Stimulated activated naive CD8-positive, alpha-beta T cell treated with anti-CD3 and anti-CD28 coated beads, Interleukin-15, Interleukin-2, amounts not matched to agents 100 U/mL and 50 U/mL, for 24 hours (primary cell): ENCODE results near the gene HBA1.
A peak's percentile ranks its signal among the peaks of the same experiment; 100 is the strongest.
"Not testable (repeated sequence)": the region's sequence is repeated elsewhere in the genome, so short reads cannot be mapped to it uniquely, and the experiment has no call there.

ENCODE experiments used
- ATAC-seq: fragments of 150-1000 bp; cut with Tn5 transposase; one replicate; pipeline ENCODE4 v1.10.0; 2021
- DNase-seq: peaks from one replicate; pipeline ENCODE4 v3.0.0; 2021

The HBA1 gene

GRCh38 chr16:175011-175949, 1.2 kb upstream of the HBA1 start:
- ATAC-seq: no peak
- no peak for DNase-seq

GRCh38 chr16:176006-176405, 474 bp upstream of the HBA1 start:
- not testable (repeated sequence) for DNase-seq, ATAC-seq

GRCh38 chr16:177394-177822, 928 bp downstream of the HBA1 start:
- ATAC-seq: no peak
- DNase-seq: no peak

GRCh38 chr16:177981-178667, 1.6 kb downstream of the HBA1 start:
- ATAC-seq: no peak

GRCh38 chr16:178668-179015, 2.2 kb downstream of the HBA1 start:
- DNase-seq (no peak), ATAC-seq (no peak)

More at GRCh38 chr16:177981-178667, 1.6 kb downstream of the HBA1 start:
- DNase-seq: no peak

- DNase-seq (no peak), ATAC-seq (no peak)
These were observed 3.0 kb downstream of the HBA1 start for GRCh38 chr16:179211-180092.

- peak; percentile 75 for DNase-seq
- peak; percentile 23 for ATAC-seq
These were observed 3.7 kb downstream of the HBA1 start, which contains the start of gene HBQ1 for GRCh38 chr16:180101-180675. HBQ1 (plus strand) TSS chr16:180459; CDS start chr16:180487, 28 bp downstream.

GRCh38 chr16:180681-181564, 4.4 kb downstream of the HBA1 start:
- ATAC-seq (peak; percentile 80), DNase-seq (peak; percentile 91)

- ATAC-seq: no peak
- DNase-seq: no peak
These were observed 5.1 kb downstream of the HBA1 start for GRCh38 chr16:181565-182021.

- ATAC-seq (no peak), DNase-seq (no peak)
These were observed 6.5 kb downstream of the HBA1 start for GRCh38 chr16:183005-183404.

- ATAC-seq: no peak
- DNase-seq: no peak
These were observed 8.7 kb downstream of the HBA1 start for GRCh38 chr16:185213-185612.

GRCh38 chr16:185691-186090, 9.2 kb downstream of the HBA1 start:
- no peak for DNase-seq
- no peak for ATAC-seq

GRCh38 chr16:187330-187729, 10.8 kb downstream of the HBA1 start:
- DNase-seq (no peak), ATAC-seq (no peak)

GRCh38 chr16:188674-189073, 12.2 kb downstream of the HBA1 start:
- ATAC-seq (peak; percentile 48), DNase-seq (no peak)

- DNase-seq (no peak), ATAC-seq (no peak)
These were observed 13.2 kb downstream of the HBA1 start for GRCh38 chr16:189604-190186.

- ATAC-seq: no peak
- no peak for DNase-seq
These were observed 15.4 kb downstream of the HBA1 start for GRCh38 chr16:191831-192230.

- ATAC-seq (no peak), DNase-seq (no peak)
These were observed 16.2 kb downstream of the HBA1 start for GRCh38 chr16:192686-193085.

GRCh38 chr16:193441-193840, 17.0 kb downstream of the HBA1 start:
- ATAC-seq (no peak), DNase-seq (no peak)

GRCh38 chr16:194516-194915, 18.0 kb downstream of the HBA1 start:
- no peak for DNase-seq
- ATAC-seq: no peak

GRCh38 chr16:200388-200787, 23.9 kb downstream of the HBA1 start:
- no peak for DNase-seq
- no peak for ATAC-seq
